H1 (cell line): Measurements from ENCODE around the gene CPE. TPM values are rescaled to one million over a fixed set of nuclear protein-coding genes. Genes with fewer than 3 reads are reported as not detected.

Experiments used
- CTCF ChIA-PET: fragments of 300-600 bp; sonication (Branson Sonifier 250); formaldehyde crosslinking; loops from one replicate; lab custom pipeline; 2021; ENCODE audit not compliant: partially characterized antibody; lab: Charles Lee
- POLR2A ChIA-PET: fragments of 300-600 bp; sonication (Branson Sonifier 250); formaldehyde crosslinking; loops from one replicate; lab custom pipeline; 2021; ENCODE audit warnings: inconsistent platforms; ENCODE audit not compliant: partially characterized antibody; lab: Charles Lee
- DNase-seq, 2 experiments: peaks; one replicate each; pipeline versions ENCODE4 v3.0.0 to v3.0.0-alpha.2; 2010 to 2022; ENCODE audit warnings: low spot score in 2 of 2, low read depth in 1 of 2, mixed read lengths in 1 of 2
- FAIRE-seq: peaks from 2 replicates; lab custom pipeline; 2011; peaks lifted over from hg19 to GRCh38; lab: Jason Lieb, UNC
- H2AFZ ChIP-seq: 2 replicates; pipeline ENCODE4 v1.8.1; 2012; ENCODE audit warnings: low read length, inconsistent platforms
- H2AK5ac ChIP-seq: 2 replicates; pipeline ENCODE4 v1.6.1; 2013; ENCODE audit warnings: low read depth, low read length
- H2BK120ac ChIP-seq: replicated peaks from 2 replicates; pipeline ENCODE3; 2013; ENCODE audit warnings: low read depth, low read length, inconsistent platforms
- H2BK12ac ChIP-seq: 2 replicates; pipeline ENCODE4 v1.6.1; 2013; ENCODE audit warnings: low read depth, low read length
- H2BK15ac ChIP-seq: 2 replicates; pipeline ENCODE4 v1.6.1; 2013; ENCODE audit warnings: low read length
- H2BK20ac ChIP-seq: 2 replicates; pipeline ENCODE4 v1.6.1; 2013; ENCODE audit warnings: low read length
- H2BK5ac ChIP-seq: 2 replicates; pipeline ENCODE4 v1.6.1; 2013; ENCODE audit warnings: low read depth, low read length
- H3K14ac ChIP-seq: 2 replicates; pipeline ENCODE4 v1.6.1; 2013; ENCODE audit warnings: inconsistent platforms; ENCODE audit not compliant: insufficient read length
- H3K18ac ChIP-seq: 2 replicates; pipeline ENCODE4 v1.6.1; 2013; ENCODE audit warnings: low read length; ENCODE audit errors: extremely low read depth
- H3K23ac ChIP-seq: 2 replicates; pipeline ENCODE4 v1.6.1; 2013; ENCODE audit warnings: inconsistent platforms; ENCODE audit not compliant: insufficient read length
- H3K23me2 ChIP-seq: 2 replicates; pipeline ENCODE4 v1.6.1; 2013; ENCODE audit warnings: low read depth, low read length
- H3K27ac ChIP-seq: 2 replicates; pipeline ENCODE4 v1.6.1; 2011; ENCODE audit warnings: low read depth, low read length, inconsistent platforms
- H3K27me3 ChIP-seq, 4 experiments: replicated peaks in 1 of 4; 1 replicate in 1 of 4; 2 replicates in 3 of 4; pipeline versions ENCODE4 v1.6.1 to v1.8.1; 2011 to 2013; ENCODE audit warnings: low read length in 3 of 4, mild to moderate bottlenecking in 3 of 4, inconsistent platforms in 2 of 4, mixed read lengths in 2 of 4, moderate library complexity in 1 of 4; ENCODE audit not compliant: control insufficient read depth in 3 of 4, insufficient read depth in 3 of 4; ENCODE audit errors: extremely low read depth in 1 of 4
- H3K36me3 ChIP-seq, 4 experiments: 2 replicates each; pipeline versions ENCODE4 v1.6.1 to v1.8.1; 2011 to 2013; ENCODE audit warnings: mild to moderate bottlenecking in 4 of 4, low read length in 3 of 4, moderate library complexity in 2 of 4, control low read depth in 1 of 4, inconsistent platforms in 1 of 4; ENCODE audit not compliant: insufficient read depth in 4 of 4, control insufficient read depth in 2 of 4
- H3K4ac ChIP-seq: replicated peaks from 2 replicates; pipeline ENCODE3; 2013; ENCODE audit warnings: low read length, low read depth, mixed read lengths, inconsistent platforms; ENCODE audit not compliant: insufficient read length
- H3K4me1 ChIP-seq, 4 experiments: replicated peaks in 1 of 4; 1 replicate in 1 of 4; 2 replicates in 3 of 4; pipeline versions ENCODE4 v1.6.1 to v1.8.1; 2011 to 2013; ENCODE audit warnings: low read length in 3 of 4, inconsistent platforms in 2 of 4, mixed read lengths in 1 of 4; ENCODE audit not compliant: insufficient read depth in 4 of 4, control insufficient read depth in 3 of 4
- H3K4me2 ChIP-seq, 2 experiments: 2 replicates each; pipeline versions ENCODE4 v1.6.1 to v1.8.1; 2011 to 2013; ENCODE audit warnings: low read depth in 2 of 2, low read length in 2 of 2, control low read depth in 1 of 2, inconsistent platforms in 1 of 2, mild to moderate bottlenecking in 1 of 2; ENCODE audit not compliant: insufficient read depth in 1 of 2
- H3K4me3 ChIP-seq, 4 experiments: fragments of 200-600, 300-600 bp in 1 of 4; sonication (generic), shearing (Covaris generic), sonication (Bioruptor Twin) in 1 of 4; 2 replicates each; pipeline versions ENCODE4 v1.5.1 to v1.8.1; 2011 to 2016; ENCODE audit warnings: low read length in 4 of 4, low read depth in 3 of 4, control low read depth in 2 of 4, inconsistent platforms in 2 of 4, mild to moderate bottlenecking in 2 of 4, mixed read lengths in 1 of 4, moderate library complexity in 1 of 4; ENCODE audit not compliant: insufficient read depth in 2 of 4; ENCODE audit errors: extremely low read depth in 1 of 4
- H3K56ac ChIP-seq: replicated peaks from 2 replicates; pipeline ENCODE3; 2013; ENCODE audit warnings: low read depth, mild to moderate bottlenecking, mixed read lengths, low read length, inconsistent platforms; ENCODE audit not compliant: insufficient read length
- H3K79me1 ChIP-seq: 2 replicates; pipeline ENCODE4 v1.6.1; 2013; ENCODE audit warnings: low read depth, low read length, control low read depth
- H3K79me2 ChIP-seq, 2 experiments: 2 replicates each; pipeline versions ENCODE4 v1.6.1 to v1.8.1; 2012 to 2013; ENCODE audit warnings: low read length in 2 of 2, mild to moderate bottlenecking in 2 of 2, inconsistent platforms in 1 of 2; ENCODE audit not compliant: insufficient read depth in 2 of 2, control insufficient read depth in 1 of 2
- H3K9ac ChIP-seq, 4 experiments: replicated peaks in 1 of 4; 1 replicate in 1 of 4; 2 replicates in 3 of 4; pipeline versions ENCODE4 v1.6.1 to v1.8.1; 2011 to 2013; ENCODE audit warnings: low read depth in 3 of 4, low read length in 3 of 4, control low read depth in 2 of 4, mild to moderate bottlenecking in 2 of 4, moderate library complexity in 2 of 4, inconsistent platforms in 1 of 4; ENCODE audit errors: extremely low read depth in 1 of 4
- H3K9me3 ChIP-seq, 2 experiments: 2 replicates each; pipeline versions ENCODE4 v1.6.1 to v1.8.1; 2012 to 2013; ENCODE audit warnings: mild to moderate bottlenecking in 2 of 2, moderate library complexity in 2 of 2, control low read depth in 1 of 2, inconsistent platforms in 1 of 2, low read depth in 1 of 2, low read length in 1 of 2, mixed read lengths in 1 of 2; ENCODE audit not compliant: insufficient read depth in 2 of 2
- H4K20me1 ChIP-seq, 2 experiments: replicated peaks in 1 of 2; 2 replicates each; pipeline versions ENCODE3 to v1.8.1; 2011 to 2013; ENCODE audit warnings: inconsistent platforms in 2 of 2, low read length in 2 of 2, mild to moderate bottlenecking in 1 of 2; ENCODE audit not compliant: insufficient read depth in 2 of 2, control insufficient read depth in 1 of 2
- H4K5ac ChIP-seq: 2 replicates; pipeline ENCODE4 v1.6.1; 2013; ENCODE audit warnings: low read length, low read depth, mixed read lengths, inconsistent platforms; ENCODE audit not compliant: insufficient read length
- H4K8ac ChIP-seq: 2 replicates; pipeline ENCODE4 v1.8.0; 2013; ENCODE audit warnings: mild to moderate bottlenecking, moderate library complexity, low read length, inconsistent platforms; ENCODE audit not compliant: insufficient read depth; ENCODE audit errors: extremely low read depth
- H4K91ac ChIP-seq: replicated peaks from 2 replicates; pipeline ENCODE3; 2013; ENCODE audit warnings: low read length, mixed read lengths, inconsistent platforms; ENCODE audit not compliant: insufficient read length
- ATF2 ChIP-seq: IDR thresholded peaks from 2 replicates; pipeline ENCODE4 v1.6.1; 2012; ENCODE audit warnings: low read length, inconsistent platforms
- CREB1 ChIP-seq: IDR thresholded peaks from 2 replicates; pipeline ENCODE4 v1.6.1; 2012; ENCODE audit warnings: inconsistent platforms
- CTBP2 ChIP-seq: IDR thresholded peaks from 2 replicates; pipeline ENCODE4 v1.7.0; 2011; ENCODE audit warnings: borderline replicate concordance, mild to moderate bottlenecking, moderate library complexity, mixed read lengths, low read length; ENCODE audit not compliant: insufficient read depth, insufficient read length
- EZH2 ChIP-seq: fragments of 200-600 bp; sonication (generic); IDR thresholded peaks from 2 replicates; pipeline ENCODE4 v1.7.1; 2012; ENCODE audit warnings: low read depth, mild to moderate bottlenecking, moderate library complexity, low read length, inconsistent platforms; ENCODE audit not compliant: severe bottlenecking
- FOSL1 ChIP-seq: IDR thresholded peaks from 2 replicates; pipeline ENCODE4 v1.6.1; 2011; ENCODE audit warnings: mild to moderate bottlenecking, low read depth, low read length, moderate library complexity; ENCODE audit not compliant: insufficient read depth
- KDM1A ChIP-seq: fragments of 200-600, 300-600 bp; sonication (generic); IDR thresholded peaks from 2 replicates; pipeline ENCODE4 v1.7.1; 2016; ENCODE audit warnings: mild to moderate bottlenecking, low read length, borderline replicate concordance
- PHF8 ChIP-seq: fragments of 200-600 bp; sonication (generic); conservative IDR thresholded peaks from 2 replicates; pipeline ENCODE4 v1.7.1; 2012; ENCODE audit warnings: low read depth, mild to moderate bottlenecking, inconsistent platforms, low read length, moderate library complexity
- POLR2A ChIP-seq, 2 experiments: IDR thresholded peaks; 1 replicate in 1 of 2; 2 replicates in 1 of 2; pipeline ENCODE4 v1.6.1; 2011; ENCODE audit warnings: low read depth in 2 of 2, low read length in 2 of 2, mild to moderate bottlenecking in 2 of 2; ENCODE audit errors: control extremely low read depth in 1 of 2
- POLR2AphosphoS5 ChIP-seq: IDR thresholded peaks from 2 replicates; pipeline ENCODE4 v1.6.1; 2011; ENCODE audit warnings: low read depth, low read length
- RBBP5 ChIP-seq: IDR thresholded peaks from 2 replicates; pipeline ENCODE4 v1.7.1; 2012; ENCODE audit warnings: low read depth, mild to moderate bottlenecking, inconsistent platforms, low read length, moderate library complexity, borderline replicate concordance
- RXRA ChIP-seq: IDR thresholded peaks from 2 replicates; pipeline ENCODE4 v1.6.1; 2011; ENCODE audit warnings: low read depth, mild to moderate bottlenecking, low read length, moderate library complexity; ENCODE audit not compliant: insufficient read depth
- YY1 ChIP-seq: IDR thresholded peaks from 2 replicates; pipeline ENCODE4 v1.6.1; 2011; ENCODE audit warnings: low read depth, mild to moderate bottlenecking, low read length
- WGBS, 2 experiments: shearing (Covaris generic) in 1 of 2; methylation state at CpG; one replicate each; pipeline versions ENCODE4 v1.1.6 to v1.1.7; 2013 to 2015; ENCODE audit warnings: low lambda C conversion rate in 2 of 2, mixed read lengths in 2 of 2, inconsistent platforms in 1 of 2, low coverage in 1 of 2, missing lambda C conversion rate in 1 of 2; ENCODE audit not compliant: insufficient replicate concordance in 2 of 2, insufficient coverage in 1 of 2, insufficient read length in 1 of 2; ENCODE audit errors: extremely low coverage in 1 of 2, missing lambda C conversion rate in 1 of 2; 5-methylcytosine and 5-hydroxymethylcytosine counted together
- polyA plus RNA-seq, 7 experiments: library from polyadenylated mRNA; depleted of rRNA in 3 of 7; stranded (reverse) in 5 of 7; unstranded in 2 of 7; fragments of >200 nt in 5 of 7; fragments of 200-250 nt in 2 of 7; gene quantifications; 1 replicate in 5 of 7; 2 replicates in 1 of 7; 4 replicates in 1 of 7; pipeline versions ENCODE4 v1.2.1 to v1.2.3, GENCODE V29; 2011 to 2013; ENCODE audit warnings: missing spikeins in 2 of 7, mixed read lengths in 2 of 7
- total RNA-seq: library from RNA; stranded (reverse); fragmentation: NEBNext Ultra II Directional; extraction: Animal tissue kit (Norgen Biotek cat#: 25700); gene quantifications from 2 replicates; pipeline ENCODE4 v1.2.1, GENCODE V29; 2021

Gene CPE
- total and polyA plus RNA-seq, 2 of the 8 experiments (the other 6 are each of a cell fraction or from before 2014, with no cell fraction given): 9.4 to 10.2 TPM

- FAIRE-seq (no peak), DNase-seq (no peak)
- Histone ChIP-seq H3K27me3 (no peaks in the 10 kb centered on the region; a peak in 1 of 7 replicates), H3K23me2 (no peaks in the 10 kb centered on the region), H4K8ac (no peak overlapping the region), H3K79me1 (no peaks in the 10 kb centered on the region), H3K14ac (no peak overlapping the region), H2BK20ac (no peak overlapping the region), H2AFZ (no peak overlapping the region), H3K4me3 (no peak overlapping the region), H2BK5ac (no peak overlapping the region), H3K9me3 (peaks cover 41 to 44% of the 10 kb centered on the region in 2 experiments), H3K27ac (no peak overlapping the region), H3K4me2 (no peak overlapping the region), H4K91ac (no peak overlapping the region), H2BK15ac (no peak overlapping the region), H4K20me1 (no peaks in the 10 kb centered on the region), H2BK120ac (no peak overlapping the region), H3K4ac (no peak overlapping the region), H4K5ac (no peak overlapping the region), H3K56ac (no peak overlapping the region), H2AK5ac (no peak overlapping the region), H3K9ac (no peak overlapping the region), H3K36me3 (peaks cover 0 to 20% (median 0%) of the 10 kb centered on the region in 4 experiments; a peak in 3 of 8 replicates), H2BK12ac (no peak overlapping the region), H3K23ac (no peak overlapping the region), H3K79me2 (no peaks in the 10 kb centered on the region), H3K18ac (no peak overlapping the region), H3K4me1 (no peaks in the 10 kb centered on the region)
- TF ChIP-seq PHF8: no peak
- no peak for TF ChIP-seq EZH2
- no peak for TF ChIP-seq POLR2AphosphoS5
- no peak for TF ChIP-seq CREB1
- no peak for TF ChIP-seq ATF2
- TF ChIP-seq RXRA: no peak
- no peak for TF ChIP-seq KDM1A
- no peak for TF ChIP-seq YY1
- no peak for TF ChIP-seq POLR2A (IDR thresholded peaks at IDR 0.05; ENCODE audit: control extremely low read depth in 1 of 2, low read depth in 2 of 2, low read length in 2 of 2)
- no peak for TF ChIP-seq RBBP5
- TF ChIP-seq FOSL1: no peak
- no peak for TF ChIP-seq CTBP2
- ChIA-PET CTCF (interaction anchor here (1.0 to 1.6 kb wide), 2 partner anchors 14 to 526 kb away, joined by 3 to 4 read pairs; no protein-coding TSS in a partner anchor), POLR2A (no interaction called here)
- 87% methylated on average over 4 of the region's 4 CpGs; no CpG with 5 or more reads in 1 of the 2 experiments for WGBS, 2 experiments
Measured at GRCh38 chr4:165475706-165476070, 96.9 kb downstream of the CPE start.
